Heart right ventricle (tissue), 16 donors: ENCODE results near the gene TGIF2. TPM values are rescaled to one million over a fixed set of nuclear protein-coding genes. Genes with fewer than 3 reads are reported as not detected.
A peak's percentile ranks its signal among the peaks of the same experiment; 100 is the strongest.

Experiments
- ATAC-seq, 8 donors: fragments of 200-7000 bp; cut with Tn5 transposase; one replicate each; pipeline ENCODE4 v1.9.1; 2020; ENCODE audit warnings: mild to moderate bottlenecking in 8 of 8, moderate library complexity in 8 of 8, moderate number of reproducible peaks in 1 of 8
- DNase-seq, 2 donors: peaks; one replicate each; pipeline ENCODE4 v3.0.0-alpha.2; 2020
- H3K27ac ChIP-seq, 10 donors: fragments of 200-600 bp; sonication (generic) in 2 of 10; one replicate each; pipeline versions ENCODE4 v1.5.0 to v1.8.0; 2020 to 2022; ENCODE audit warnings: mild to moderate bottlenecking in 3 of 10
- H3K27me3 ChIP-seq, 7 donors: fragments of 200-600 bp; one replicate each; pipeline ENCODE4 v1.8.0; 2021 to 2022; ENCODE audit warnings: mild to moderate bottlenecking in 2 of 7
- H3K36me3 ChIP-seq, 9 donors: fragments of 200-600 bp; sonication (generic) in 1 of 9; one replicate each; pipeline versions ENCODE4 v1.5.0 to v1.8.0; 2020 to 2022; ENCODE audit warnings: mild to moderate bottlenecking in 2 of 9
- H3K4me1 ChIP-seq, 9 donors: fragments of 200-600 bp; sonication (generic) in 1 of 9; one replicate each; pipeline versions ENCODE4 v1.5.0 to v1.8.0; 2020 to 2022; ENCODE audit warnings: mild to moderate bottlenecking in 4 of 9
- H3K4me3 ChIP-seq, 10 donors: fragments of 200-600 bp; sonication (generic) in 2 of 10; one replicate each; pipeline versions ENCODE4 v1.5.0 to v1.8.0; 2020 to 2022; ENCODE audit warnings: mild to moderate bottlenecking in 7 of 10, moderate library complexity in 2 of 10
- H3K9me3 ChIP-seq, 11 donors: fragments of 200-600 bp in 10 of 11; sonication (generic) in 2 of 11; one replicate each; pipeline versions ENCODE4 v1.5.0 to v1.8.0; 2013 to 2022; ENCODE audit warnings: mild to moderate bottlenecking in 2 of 11, control low read depth in 1 of 11, moderate library complexity in 1 of 11
- CTCF ChIP-seq, 9 donors: fragments of 200-600 bp; sonication (generic) in 2 of 9; IDR thresholded peaks; one replicate each; pipeline versions ENCODE4 v1.5.0 to v1.8.0; 2021 to 2022; ENCODE audit warnings: antibody characterized with exemption in 9 of 9, mild to moderate bottlenecking in 5 of 9, moderate library complexity in 1 of 9
- WGBS, 2 donors: extraction: QIAGEN DNeasy Blood & Tissue Kit; methylation state at CpG; one replicate each; pipeline ENCODE4 v1.1.7; 2013; ENCODE audit warnings: inconsistent platforms in 1 of 2; 5-methylcytosine and 5-hydroxymethylcytosine counted together
- intact Hi-C, 10 donors: fragments of 100-400 bp; cut with DNase I; formaldehyde crosslinking; loops; one replicate each; pipeline versions ENCODE4 v1.11.1 to v1.14.2; 2022
- polyA plus RNA-seq, 2 donors: library from polyadenylated mRNA; stranded (reverse); fragments of 200-250 nt; gene quantifications; one replicate each; pipeline ENCODE4 v1.2.3, GENCODE V29; 2013
- total RNA-seq, 10 donors: library from RNA; stranded (reverse); fragmentation: NEBNext Ultra II Directional in 3 of 10; extraction: Animal tissue kit (Norgen Biotek cat#: 25700) in 3 of 10; gene quantifications; one replicate each; pipeline versions ENCODE4 v1.2.1 to v1.2.4, GENCODE V29; 2021 to 2023
- donor health status: Arrhythmogenic right ventricular cardiomyopathy.
- donor health status: ischemic (EF 13 %, LVEDD 7.1; RV severe dilation, severe dysfunction).
- donor health status: healthy with polysubstance abuse.
- donor health status: DM: no; HTN: yes; CAD: no.
- donor health status: DM: no; HTN: no; CAD: no.
- donor health status: ischemic (EF 25% LVEDD 6.9; RV normal size, moderate dysfunction).
- donor health status: ischemic (EF 25% LVEDD 5.7; RV mildly dilated, moderate dysfunction).
- donor health status: healthy.
- donor health status: DM: yes; HTN: yes; CAD: no.
- donor health status: Ischemic cardiomyopathy.
- donor health status: ischemic (EF 35%, LVEDD 5.7; RV mildly dilated, moderate dysfunction).
- donor health status: nonischemic (EF 11% LVEDD 7.7; RV severe dilation, severe dysfunction).
- donor health status: DM: yes; HTN: yes; CAD: no.
- donor health status: PGD.
- donor health status: ischemic (EF 29% LVEDD 5.4; RV normal size, mild dysfunction).
- donor health status: nonischemic (EF 23%, LVEDD 6.1; RV moderate dilation, normal function).

TGIF2 gene
- total and polyA plus RNA-seq, 12 donors, result 2.9 to 13.8 (median 6.8) TPM

- ATAC-seq, result peak; percentile 42 to 75 (median 64)
- Histone ChIP-seq H3K4me3 (peak overlapping the region; percentile 75 to 99 (median 96)), H3K9me3 (no peaks in the 10 kb centered on the region), H3K4me1 (peaks cover 8 to 78% (median 55%) of the 10 kb centered on the region in 9 donors), H3K27me3 (no peaks in the 10 kb centered on the region), H3K27ac (peak overlapping the region; percentile 91 to 100 (median 98)), H3K36me3 (peaks cover 0 to 25% (median 22%) of the 10 kb centered on the region in 9 donors)
- peak; percentile 38 to 78 (median 62) for TF ChIP-seq CTCF (IDR thresholded peaks at IDR 0.05)
- DNase-seq, result peak; percentile 54 to 69
- intact Hi-C loops, result loop anchor here in 7 of 10 donors (1.0 to 10.0 kb wide), 6 partner anchors 43 to 81 kb away; no protein-coding TSS in a partner anchor
- 17 to 18% methylated on average over 14 of the region's 14 CpGs for WGBS, 2 donors
These were observed 31.5 kb upstream of the TGIF2 start for GRCh38 chr20:36541768-36542488.

GRCh38 chr20:36542516-36543183 is 30.7 kb upstream of the TGIF2 start:
- H3K27ac ChIP-seq, result peak overlapping the region; percentile 91 to 100 (median 98)
- peaks cover 8 to 85% (median 55%) of the 10 kb centered on the region in 9 donors for H3K4me1 ChIP-seq
- no peaks in the 10 kb centered on the region for H3K9me3 ChIP-seq
- no peak for TF ChIP-seq CTCF (IDR thresholded peaks at IDR 0.05)
- ATAC-seq (peak in 1 of 8 donors; percentile 7), DNase-seq (no peak)
- intact Hi-C loops, result loop anchor here in 7 of 10 donors (2.0 to 10.0 kb wide), 4 partner anchors 45 to 82 kb away; no protein-coding TSS in a partner anchor
- 35 to 50% methylated on average over 10 of the region's 10 CpGs for WGBS, 2 donors
- peaks cover 0 to 32% (median 29%) of the 10 kb centered on the region in 9 donors for H3K36me3 ChIP-seq
- no peaks in the 10 kb centered on the region for H3K27me3 ChIP-seq
- H3K4me3 ChIP-seq, result peak overlapping the region; percentile 75 to 99 (median 96)

- WGBS, 2 donors, result 28 to 31% methylated on average over 14 of the region's 14 CpGs
- Histone ChIP-seq H3K27ac (peak overlapping the region; percentile 91 to 100 (median 98)), H3K4me1 (peaks cover 8 to 83% (median 53%) of the 10 kb centered on the region in 9 donors), H3K4me3 (peak overlapping the region; percentile 75 to 99 (median 96)), H3K9me3 (no peaks in the 10 kb centered on the region), H3K36me3 (peaks cover 0 to 40% (median 35%) of the 10 kb centered on the region in 9 donors), H3K27me3 (no peaks in the 10 kb centered on the region)
- ATAC-seq, result peak; percentile 36 to 72 (median 62)
- peak; percentile 88 to 91 for DNase-seq
- intact Hi-C loops, result loop anchor here in 7 of 10 donors (2.0 to 10.0 kb wide), 4 partner anchors 46 to 83 kb away; no protein-coding TSS in a partner anchor
- no peak for TF ChIP-seq CTCF (IDR thresholded peaks at IDR 0.05)
These were observed 29.9 kb upstream of the TGIF2 start for GRCh38 chr20:36543184-36544133.
